ENCODE data around the gene RASD2.

RASD2 gene

GRCh38 chr22:35563211-35563610 lies 22.6 kb downstream of the RASD2 start:
- H3K4me3 ChIP-seq (ENCODE audit: control insufficient read depth, low read depth, low read length): no peak overlapping the region
- DNase-seq (ENCODE audit: low read depth): no peak
- TF ChIP-seq CTCF (IDR thresholded peaks at IDR 0.05; ENCODE audit: control insufficient read depth, insufficient read depth, low read depth, low read length, missing control alignments): no peak

GRCh38 chr22:35564975-35565867 lies 24.6 kb downstream of the RASD2 start:
- no peak overlapping the region for H3K4me3 ChIP-seq (ENCODE audit: control insufficient read depth, low read depth, low read length)
- TF ChIP-seq CTCF (IDR thresholded peaks at IDR 0.05; ENCODE audit: control insufficient read depth, insufficient read depth, low read depth, low read length, missing control alignments): peak; percentile 9
- no peak for DNase-seq (ENCODE audit: low read depth)

GRCh38 chr22:35567351-35568141 lies 26.9 kb downstream of the RASD2 start:
- H3K4me3 ChIP-seq (ENCODE audit: control insufficient read depth, low read depth, low read length): no peak overlapping the region
- no peak for DNase-seq (ENCODE audit: low read depth)
- no peak for TF ChIP-seq CTCF (IDR thresholded peaks at IDR 0.05; ENCODE audit: control insufficient read depth, insufficient read depth, low read depth, low read length, missing control alignments)

GRCh38 chr22:35568751-35569739 lies 28.4 kb downstream of the RASD2 start:
- TF ChIP-seq CTCF (IDR thresholded peaks at IDR 0.05; ENCODE audit: control insufficient read depth, insufficient read depth, low read depth, low read length, missing control alignments): no peak
- peak; percentile 44 for DNase-seq (ENCODE audit: low read depth)
- H3K4me3 ChIP-seq (ENCODE audit: control insufficient read depth, low read depth, low read length): no peak overlapping the region

- no peak overlapping the region for H3K4me3 ChIP-seq (ENCODE audit: control insufficient read depth, low read depth, low read length)
- no peak for DNase-seq (ENCODE audit: low read depth)
- TF ChIP-seq CTCF (IDR thresholded peaks at IDR 0.05; ENCODE audit: control insufficient read depth, insufficient read depth, low read depth, low read length, missing control alignments): no peak
Measured at GRCh38 chr22:35569916-35570315, 29.3 kb downstream of the RASD2 start.

GRCh38 chr22:35570686-35571194 lies 30.1 kb downstream of the RASD2 start:
- H3K4me3 ChIP-seq (ENCODE audit: control insufficient read depth, low read depth, low read length): no peak overlapping the region
- TF ChIP-seq CTCF (IDR thresholded peaks at IDR 0.05; ENCODE audit: control insufficient read depth, insufficient read depth, low read depth, low read length, missing control alignments): no peak
- no peak for DNase-seq (ENCODE audit: low read depth)
